Measurements from ENCODE around the gene LTF. TPM values are rescaled to one million over a fixed set of nuclear protein-coding genes. Genes with fewer than 3 reads are reported as not detected.
A peak's percentile ranks its signal among the peaks of the same experiment; 100 is the strongest.

The LTF gene
- total and polyA plus RNA-seq, 4 donors: 0.36 to 14.7 (median 1.4) TPM

GRCh38 chr3:46500656-46501635 is 36.2 kb upstream of the LTF start:
- H3K9ac ChIP-seq (ENCODE audit: low read depth in 1 of 2, low read length in 2 of 2): peak overlapping the region; percentile 31 to 64
- H3K27ac ChIP-seq (ENCODE audit: low read depth in 1 of 2, low read length in 2 of 2): peak overlapping the region; percentile 25 to 69
- H3K27me3 ChIP-seq (ENCODE audit: control insufficient read depth in 4 of 4, insufficient read depth in 4 of 4, low read length in 3 of 4): no peaks in the 10 kb centered on the region
- TF ChIP-seq FOXA1 (IDR thresholded peaks at IDR 0.05) (no peak), NR2F2 (IDR thresholded peaks at IDR 0.05) (peak; percentile 13), TAF1 (conservative IDR thresholded peaks at IDR 0.05) (no peak), FOXA2 (IDR thresholded peaks at IDR 0.05) (no peak), HNF4A (conservative IDR thresholded peaks at IDR 0.05) (peak; percentile 66 to 79), JUND (IDR thresholded peaks at IDR 0.05) (peak in 1 of 2 donors; percentile 20), HNF4G (IDR thresholded peaks at IDR 0.05) (no peak), RAD21 (IDR thresholded peaks at IDR 0.05) (peak in 1 of 2 donors; percentile 27), ATF3 (IDR thresholded peaks at IDR 0.05) (no peak), SP1 (IDR thresholded peaks at IDR 0.05) (peak; percentile 41), MAX (IDR thresholded peaks at IDR 0.05) (peak; percentile 26), GABPA (IDR thresholded peaks at IDR 0.05 in 1 of 2, conservative IDR thresholded peaks at IDR 0.05 in 1 of 2) (no peak), EGR1 (IDR thresholded peaks at IDR 0.05; ENCODE audit: low read depth in 2 of 2) (no peak), YY1 (IDR thresholded peaks at IDR 0.05) (no peak), RXRA (IDR thresholded peaks at IDR 0.05) (peak; percentile 100), CTCF (IDR thresholded peaks at IDR 0.05; ENCODE audit: low read depth, low read length, missing input control) (no peak)
- TF ChIP-seq, protein P1, sequence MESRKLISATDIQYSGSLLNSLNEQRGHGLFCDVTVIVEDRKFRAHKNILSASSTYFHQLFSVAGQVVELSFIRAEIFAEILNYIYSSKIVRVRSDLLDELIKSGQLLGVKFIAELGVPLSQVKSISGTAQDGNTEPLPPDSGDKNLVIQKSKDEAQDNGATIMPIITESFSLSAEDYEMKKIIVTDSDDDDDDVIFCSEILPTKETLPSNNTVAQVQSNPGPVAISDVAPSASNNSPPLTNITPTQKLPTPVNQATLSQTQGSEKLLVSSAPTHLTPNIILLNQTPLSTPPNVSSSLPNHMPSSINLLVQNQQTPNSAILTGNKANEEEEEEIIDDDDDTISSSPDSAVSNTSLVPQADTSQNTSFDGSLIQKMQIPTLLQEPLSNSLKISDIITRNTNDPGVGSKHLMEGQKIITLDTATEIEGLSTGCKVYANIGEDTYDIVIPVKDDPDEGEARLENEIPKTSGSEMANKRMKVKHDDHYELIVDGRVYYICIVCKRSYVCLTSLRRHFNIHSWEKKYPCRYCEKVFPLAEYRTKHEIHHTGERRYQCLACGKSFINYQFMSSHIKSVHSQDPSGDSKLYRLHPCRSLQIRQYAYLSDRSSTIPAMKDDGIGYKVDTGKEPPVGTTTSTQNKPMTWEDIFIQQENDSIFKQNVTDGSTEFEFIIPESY (IDR thresholded peaks at IDR 0.05): no peak
- TF ChIP-seq, protein P2, sequence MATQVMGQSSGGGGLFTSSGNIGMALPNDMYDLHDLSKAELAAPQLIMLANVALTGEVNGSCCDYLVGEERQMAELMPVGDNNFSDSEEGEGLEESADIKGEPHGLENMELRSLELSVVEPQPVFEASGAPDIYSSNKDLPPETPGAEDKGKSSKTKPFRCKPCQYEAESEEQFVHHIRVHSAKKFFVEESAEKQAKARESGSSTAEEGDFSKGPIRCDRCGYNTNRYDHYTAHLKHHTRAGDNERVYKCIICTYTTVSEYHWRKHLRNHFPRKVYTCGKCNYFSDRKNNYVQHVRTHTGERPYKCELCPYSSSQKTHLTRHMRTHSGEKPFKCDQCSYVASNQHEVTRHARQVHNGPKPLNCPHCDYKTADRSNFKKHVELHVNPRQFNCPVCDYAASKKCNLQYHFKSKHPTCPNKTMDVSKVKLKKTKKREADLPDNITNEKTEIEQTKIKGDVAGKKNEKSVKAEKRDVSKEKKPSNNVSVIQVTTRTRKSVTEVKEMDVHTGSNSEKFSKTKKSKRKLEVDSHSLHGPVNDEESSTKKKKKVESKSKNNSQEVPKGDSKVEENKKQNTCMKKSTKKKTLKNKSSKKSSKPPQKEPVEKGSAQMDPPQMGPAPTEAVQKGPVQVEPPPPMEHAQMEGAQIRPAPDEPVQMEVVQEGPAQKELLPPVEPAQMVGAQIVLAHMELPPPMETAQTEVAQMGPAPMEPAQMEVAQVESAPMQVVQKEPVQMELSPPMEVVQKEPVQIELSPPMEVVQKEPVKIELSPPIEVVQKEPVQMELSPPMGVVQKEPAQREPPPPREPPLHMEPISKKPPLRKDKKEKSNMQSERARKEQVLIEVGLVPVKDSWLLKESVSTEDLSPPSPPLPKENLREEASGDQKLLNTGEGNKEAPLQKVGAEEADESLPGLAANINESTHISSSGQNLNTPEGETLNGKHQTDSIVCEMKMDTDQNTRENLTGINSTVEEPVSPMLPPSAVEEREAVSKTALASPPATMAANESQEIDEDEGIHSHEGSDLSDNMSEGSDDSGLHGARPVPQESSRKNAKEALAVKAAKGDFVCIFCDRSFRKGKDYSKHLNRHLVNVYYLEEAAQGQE (IDR thresholded peaks at IDR 0.05): no peak
- H3K4me1 ChIP-seq (ENCODE audit: control insufficient read depth in 4 of 4, insufficient read depth in 4 of 4, low read length in 3 of 4): peaks cover 17 to 68% (median 58%) of the 10 kb centered on the region in 4 donors
- no peaks in the 10 kb centered on the region for H3K36me3 ChIP-seq (ENCODE audit: control insufficient read depth in 4 of 4, insufficient read depth in 3 of 4, low read depth in 1 of 4, low read length in 3 of 4)
- no peaks in the 10 kb centered on the region for H3K9me3 ChIP-seq (ENCODE audit: control insufficient read depth in 4 of 4, low read length in 3 of 4)
- 28% methylated on average over 5 of the region's 5 CpGs for WGBS
- peak overlapping the region; percentile 1 to 51 (median 51) for H3K4me3 ChIP-seq (ENCODE audit: low read depth in 1 of 3, low read length in 3 of 3)
- no peak for DNase-seq (ENCODE audit: low spot score)
